ENCODE data around the gene KIAA1549. TPM values are rescaled to one million over a fixed set of nuclear protein-coding genes. Genes with fewer than 3 reads are reported as not detected.

The KIAA1549 gene
- total RNA-seq, 2 experiments from 2014 or later = 1.6 to 1.7 TPM

GRCh38 chr7:138869353-138869752, 111.8 kb downstream of the KIAA1549 start:
- CTCF ChIA-PET = no interaction called here
- POLR2A ChIA-PET = no interaction called here

GRCh38 chr7:138868711-138869110, 112.5 kb downstream of the KIAA1549 start:
- CTCF ChIA-PET = no interaction called here
- POLR2A ChIA-PET = no interaction called here

- ChIA-PET POLR2A (no interaction called here), CTCF (no interaction called here)
These were observed 113.4 kb downstream of the KIAA1549 start for GRCh38 chr7:138867744-138868143.

GRCh38 chr7:138866353-138866752, 114.8 kb downstream of the KIAA1549 start:
- CTCF ChIA-PET = interaction anchor here (0.5 to 1.2 kb wide), 3 partner anchors 8 to 140 kb away, joined by 4 to 5 read pairs (median 5); no protein-coding TSS in a partner anchor

GRCh38 chr7:138865843-138866242, 115.3 kb downstream of the KIAA1549 start:
- ChIA-PET CTCF (interaction anchor here (0.5 to 1.2 kb wide), 2 partner anchors 9 to 139 kb away, joined by 5 read pairs; no protein-coding TSS in a partner anchor), POLR2A (interaction anchor here (0.6 kb wide), 1 partner anchor 368 kb away, joined by 4 read pairs; no protein-coding TSS in a partner anchor)

More at GRCh38 chr7:138866353-138866752, 114.8 kb downstream of the KIAA1549 start:
- POLR2A ChIA-PET = no interaction called here

GRCh38 chr7:138864667-138865066, 116.5 kb downstream of the KIAA1549 start:
- ChIA-PET CTCF (interaction anchor here (1.1 kb wide), 1 partner anchor 126 kb away, joined by 4 read pairs; no protein-coding TSS in a partner anchor), POLR2A (no interaction called here)

GRCh38 chr7:138863931-138864330, 117.3 kb downstream of the KIAA1549 start:
- ChIA-PET CTCF (no interaction called here), POLR2A (no interaction called here)

GRCh38 chr7:138861051-138861450, 120.1 kb downstream of the KIAA1549 start:
- CTCF ChIA-PET = no interaction called here
- POLR2A ChIA-PET = no interaction called here

GRCh38 chr7:138857728-138858127, 123.5 kb downstream of the KIAA1549 start:
- POLR2A ChIA-PET = no interaction called here
- CTCF ChIA-PET = no interaction called here

- ChIA-PET POLR2A (no interaction called here), CTCF (no interaction called here)
These were observed 127.0 kb downstream of the KIAA1549 start for GRCh38 chr7:138854115-138854645.

GRCh38 chr7:138853448-138853847, 127.7 kb downstream of the KIAA1549 start:
- CTCF ChIA-PET = no interaction called here

GRCh38 chr7:138852469-138852868, 128.7 kb downstream of the KIAA1549 start:
- POLR2A ChIA-PET = no interaction called here
- CTCF ChIA-PET = no interaction called here

More at GRCh38 chr7:138853448-138853847, 127.7 kb downstream of the KIAA1549 start:
- POLR2A ChIA-PET = no interaction called here

GRCh38 chr7:138849701-138850100, 131.5 kb downstream of the KIAA1549 start:
- POLR2A ChIA-PET = no interaction called here
- CTCF ChIA-PET = no interaction called here

- ChIA-PET POLR2A (no interaction called here), CTCF (no interaction called here)
These were observed 132.9 kb downstream of the KIAA1549 start for GRCh38 chr7:138848056-138848980.

- POLR2A ChIA-PET = no interaction called here
- CTCF ChIA-PET = no interaction called here
These were observed 135.5 kb downstream of the KIAA1549 start for GRCh38 chr7:138845711-138846110.

- ChIA-PET POLR2A (no interaction called here), CTCF (no interaction called here)
These were observed 137.3 kb downstream of the KIAA1549 start for GRCh38 chr7:138843632-138844580.

GRCh38 chr7:138842111-138842510, 139.1 kb downstream of the KIAA1549 start:
- ChIA-PET POLR2A (no interaction called here), CTCF (no interaction called here)

- POLR2A ChIA-PET = no interaction called here
These were observed 143.0 kb downstream of the KIAA1549 start for GRCh38 chr7:138838166-138838565.

GRCh38 chr7:138837627-138838026, 143.6 kb downstream of the KIAA1549 start:
- CTCF ChIA-PET = interaction anchor here (1.0 kb wide), 1 partner anchor 21 kb away, joined by 3 read pairs; no protein-coding TSS in a partner anchor
- POLR2A ChIA-PET = no interaction called here

More at GRCh38 chr7:138838166-138838565, 143.0 kb downstream of the KIAA1549 start:
- CTCF ChIA-PET = no interaction called here

GRCh38 chr7:138835087-138835486, 146.1 kb downstream of the KIAA1549 start:
- CTCF ChIA-PET = no interaction called here
- POLR2A ChIA-PET = no interaction called here

Measured in activated CD8-positive, alpha-beta memory T cell treated with anti-CD3 and anti-CD28 coated beads for 36 hours (primary cell).